WTC11 (cell line): Measurements from ENCODE around the gene TSPAN18.

Experiments used
- CBFB ChIP-seq: sonication (generic); formaldehyde crosslinking; IDR thresholded peaks from 2 replicates; pipeline ENCODE4 v1.8.1; 2022; ENCODE audit warnings: mild to moderate bottlenecking, low read depth, missing genetic modification reagents
- ESRRA ChIP-seq: sonication (generic); formaldehyde crosslinking; IDR thresholded peaks from 2 replicates; pipeline ENCODE4 v1.8.1; 2022; ENCODE audit warnings: mild to moderate bottlenecking, missing genetic modification reagents, borderline replicate concordance
- TF ChIP-seq, protein P1 (sequence below): fragments of 200-600 bp; IDR thresholded peaks from 2 replicates; pipeline ENCODE4 v1.8.0; 2022; ENCODE audit warnings: antibody characterized with exemption
- TF ChIP-seq, protein P2 (sequence below): sonication (generic); formaldehyde crosslinking; IDR thresholded peaks from 2 replicates; pipeline ENCODE4 v1.8.0; 2022; ENCODE audit warnings: mild to moderate bottlenecking, missing genetic modification reagents

DNA sequence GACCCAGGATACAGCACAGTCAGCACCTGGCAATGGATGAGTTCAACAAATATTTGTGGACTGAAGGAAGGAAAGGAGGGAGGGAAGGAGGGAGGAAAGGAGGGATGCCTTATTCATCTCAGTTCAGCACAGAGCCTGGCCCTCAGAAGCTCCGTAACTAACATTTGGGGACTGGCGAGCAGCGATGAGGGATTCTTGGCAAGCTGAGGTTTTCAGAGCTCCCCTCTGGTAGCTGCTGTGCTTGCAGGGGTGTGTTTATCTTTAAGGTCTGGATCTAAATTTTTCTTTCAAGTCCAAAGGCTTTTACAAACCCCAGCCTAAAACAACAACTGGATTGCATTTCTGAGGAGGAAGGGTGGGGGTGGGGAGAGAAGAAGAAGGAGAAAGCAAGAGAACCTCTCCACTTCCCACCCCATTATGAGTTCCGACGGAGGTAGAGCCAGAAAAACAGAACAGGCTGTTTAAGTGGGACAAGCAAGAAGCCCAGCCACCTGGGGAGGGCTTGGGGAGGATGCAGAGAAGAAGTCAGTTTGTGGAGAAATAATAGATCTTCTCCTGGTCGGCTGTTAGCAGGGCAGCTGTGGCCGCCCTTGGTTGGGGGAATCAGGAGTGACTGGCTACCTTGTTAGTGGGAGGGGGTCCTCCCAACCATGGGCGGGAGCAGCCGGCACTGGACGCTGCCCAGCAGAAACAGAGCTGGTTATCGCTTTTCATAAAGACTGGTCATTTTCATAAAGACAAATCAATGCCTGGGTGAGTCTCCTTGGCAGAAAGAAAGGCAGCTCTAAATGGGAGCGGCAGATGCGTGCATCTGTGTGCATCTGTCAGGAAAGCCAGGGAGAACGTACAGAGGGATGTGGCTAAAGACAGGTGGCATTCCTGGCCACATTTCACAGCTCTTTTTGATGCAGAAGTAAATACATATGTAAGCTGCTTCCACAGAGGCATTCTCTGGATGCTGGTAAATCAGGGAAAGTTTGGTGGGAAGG lies 78.0 kb downstream of the TSPAN18 start:
- TF ChIP-seq, protein P1, sequence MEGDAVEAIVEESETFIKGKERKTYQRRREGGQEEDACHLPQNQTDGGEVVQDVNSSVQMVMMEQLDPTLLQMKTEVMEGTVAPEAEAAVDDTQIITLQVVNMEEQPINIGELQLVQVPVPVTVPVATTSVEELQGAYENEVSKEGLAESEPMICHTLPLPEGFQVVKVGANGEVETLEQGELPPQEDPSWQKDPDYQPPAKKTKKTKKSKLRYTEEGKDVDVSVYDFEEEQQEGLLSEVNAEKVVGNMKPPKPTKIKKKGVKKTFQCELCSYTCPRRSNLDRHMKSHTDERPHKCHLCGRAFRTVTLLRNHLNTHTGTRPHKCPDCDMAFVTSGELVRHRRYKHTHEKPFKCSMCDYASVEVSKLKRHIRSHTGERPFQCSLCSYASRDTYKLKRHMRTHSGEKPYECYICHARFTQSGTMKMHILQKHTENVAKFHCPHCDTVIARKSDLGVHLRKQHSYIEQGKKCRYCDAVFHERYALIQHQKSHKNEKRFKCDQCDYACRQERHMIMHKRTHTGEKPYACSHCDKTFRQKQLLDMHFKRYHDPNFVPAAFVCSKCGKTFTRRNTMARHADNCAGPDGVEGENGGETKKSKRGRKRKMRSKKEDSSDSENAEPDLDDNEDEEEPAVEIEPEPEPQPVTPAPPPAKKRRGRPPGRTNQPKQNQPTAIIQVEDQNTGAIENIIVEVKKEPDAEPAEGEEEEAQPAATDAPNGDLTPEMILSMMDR = no peak
- TF ChIP-seq CBFB (CRISPR knock-in tag) (no peak), ESRRA (no peak)
- TF ChIP-seq, protein P2, sequence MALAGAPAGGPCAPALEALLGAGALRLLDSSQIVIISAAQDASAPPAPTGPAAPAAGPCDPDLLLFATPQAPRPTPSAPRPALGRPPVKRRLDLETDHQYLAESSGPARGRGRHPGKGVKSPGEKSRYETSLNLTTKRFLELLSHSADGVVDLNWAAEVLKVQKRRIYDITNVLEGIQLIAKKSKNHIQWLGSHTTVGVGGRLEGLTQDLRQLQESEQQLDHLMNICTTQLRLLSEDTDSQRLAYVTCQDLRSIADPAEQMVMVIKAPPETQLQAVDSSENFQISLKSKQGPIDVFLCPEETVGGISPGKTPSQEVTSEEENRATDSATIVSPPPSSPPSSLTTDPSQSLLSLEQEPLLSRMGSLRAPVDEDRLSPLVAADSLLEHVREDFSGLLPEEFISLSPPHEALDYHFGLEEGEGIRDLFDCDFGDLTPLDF (CRISPR knock-in tag) = no peak
